Lower leg skin (tissue), 3 donors: ENCODE data around the gene CLSTN2.

Experiments
- POLR2A ChIP-seq, 2 donors: fragments of 450-650 bp; IDR thresholded peaks; one replicate each; pipeline ENCODE4 v1.6.1; 2016 to 2017; ENCODE audit warnings: antibody characterized with exemption in 2 of 2, mild to moderate bottlenecking in 1 of 2, moderate library complexity in 1 of 2
- TF ChIP-seq, protein P1 (sequence below), 3 donors: fragments of 450-650 bp; IDR thresholded peaks; one replicate each; pipeline ENCODE4 v1.5.1; 2016; ENCODE audit warnings: antibody characterized with exemption in 3 of 3, mild to moderate bottlenecking in 3 of 3, moderate library complexity in 2 of 3

- TF ChIP-seq POLR2A (IDR thresholded peaks at IDR 0.05) = no peak
- TF ChIP-seq, protein P1, sequence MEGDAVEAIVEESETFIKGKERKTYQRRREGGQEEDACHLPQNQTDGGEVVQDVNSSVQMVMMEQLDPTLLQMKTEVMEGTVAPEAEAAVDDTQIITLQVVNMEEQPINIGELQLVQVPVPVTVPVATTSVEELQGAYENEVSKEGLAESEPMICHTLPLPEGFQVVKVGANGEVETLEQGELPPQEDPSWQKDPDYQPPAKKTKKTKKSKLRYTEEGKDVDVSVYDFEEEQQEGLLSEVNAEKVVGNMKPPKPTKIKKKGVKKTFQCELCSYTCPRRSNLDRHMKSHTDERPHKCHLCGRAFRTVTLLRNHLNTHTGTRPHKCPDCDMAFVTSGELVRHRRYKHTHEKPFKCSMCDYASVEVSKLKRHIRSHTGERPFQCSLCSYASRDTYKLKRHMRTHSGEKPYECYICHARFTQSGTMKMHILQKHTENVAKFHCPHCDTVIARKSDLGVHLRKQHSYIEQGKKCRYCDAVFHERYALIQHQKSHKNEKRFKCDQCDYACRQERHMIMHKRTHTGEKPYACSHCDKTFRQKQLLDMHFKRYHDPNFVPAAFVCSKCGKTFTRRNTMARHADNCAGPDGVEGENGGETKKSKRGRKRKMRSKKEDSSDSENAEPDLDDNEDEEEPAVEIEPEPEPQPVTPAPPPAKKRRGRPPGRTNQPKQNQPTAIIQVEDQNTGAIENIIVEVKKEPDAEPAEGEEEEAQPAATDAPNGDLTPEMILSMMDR (IDR thresholded peaks at IDR 0.05) = no peak
These were observed 193.6 kb downstream of the CLSTN2 start for GRCh38 chr3:140128631-140129030.
